Uterus (tissue), 2 donors: ENCODE measurements around the gene SCG5.

Experiments
- CTCF ChIP-seq, 4 experiments: fragments of 200-600 bp in 2 of 4; fragments of 450-650 bp in 2 of 4; sonication (generic) in 2 of 4; IDR thresholded peaks; one replicate each; pipeline ENCODE4 v1.5.1; 2016 to 2019; ENCODE audit warnings: antibody characterized with exemption in 4 of 4, mild to moderate bottlenecking in 2 of 4, moderate library complexity in 1 of 4
- POLR2A ChIP-seq, 2 donors: fragments of 450-650 bp; IDR thresholded peaks; one replicate each; pipeline ENCODE4 v1.6.1; 2016; ENCODE audit warnings: antibody characterized with exemption in 2 of 2, mild to moderate bottlenecking in 1 of 2, moderate library complexity in 1 of 2

DNA sequence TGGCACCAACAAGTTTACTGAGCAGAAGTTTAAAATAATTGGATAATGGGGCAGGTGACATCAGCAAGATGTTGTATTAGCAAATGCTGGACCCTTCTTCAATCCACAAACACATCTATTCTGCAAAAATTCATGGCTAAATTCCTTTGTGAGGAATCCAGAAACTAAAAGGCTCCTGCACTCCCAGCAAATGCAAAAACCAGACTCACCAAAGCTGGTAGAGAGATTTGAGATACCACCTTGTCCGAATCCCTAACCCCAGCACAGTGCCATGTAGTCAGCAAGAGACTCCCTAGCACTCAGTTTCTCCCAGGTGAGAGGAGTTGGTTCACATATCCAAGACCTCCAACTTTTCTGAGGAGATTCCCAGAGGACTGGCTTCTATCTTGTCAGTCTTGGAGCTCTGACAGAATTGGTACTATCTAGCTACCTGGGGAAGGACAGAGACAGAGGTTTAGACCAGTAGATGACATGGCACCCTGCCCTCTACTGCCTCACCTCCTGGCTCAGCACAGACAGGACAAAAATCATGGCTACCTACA, 98.1 kb downstream of the SCG5 start:
- TF ChIP-seq CTCF (IDR thresholded peaks at IDR 0.05): no peak
- TF ChIP-seq POLR2A (IDR thresholded peaks at IDR 0.05): no peak
